ENCODE data around the gene MGAT4A.
A peak's percentile ranks its signal among the peaks of the same experiment; 100 is the strongest.
"Not testable (repeated sequence)": the region's sequence is repeated elsewhere in the genome, so short reads cannot be mapped to it uniquely, and the experiment has no call there.

The MGAT4A gene

GRCh38 chr2:98759827-98760625 lies 29.1 kb upstream of the MGAT4A start:
- no peak for DNase-seq (ENCODE audit: low read depth, low spot score)

DNA sequence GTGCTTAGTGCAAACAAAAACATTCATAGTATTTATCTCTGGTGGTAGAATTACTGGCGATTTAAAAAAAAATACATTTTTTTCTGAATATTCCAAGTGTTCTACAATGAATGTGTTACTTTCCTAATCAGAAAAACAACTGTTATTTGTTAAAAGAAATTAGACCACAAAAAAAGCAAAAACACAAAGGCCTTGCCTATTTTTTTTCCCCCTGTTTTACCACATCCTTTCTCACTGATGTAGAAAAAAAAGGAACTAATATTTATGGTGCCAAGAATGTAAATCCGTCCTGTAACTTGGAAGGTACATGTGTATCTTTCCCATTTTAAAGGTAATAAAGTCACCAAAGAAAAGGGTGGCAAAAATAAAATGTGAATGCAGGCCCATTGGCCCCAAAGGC lies 28.4 kb upstream of the MGAT4A start:
- DNase-seq (ENCODE audit: low read depth, low spot score): no peak

GRCh38 chr2:98757904-98758421 lies 27.0 kb upstream of the MGAT4A start:
- DNase-seq (ENCODE audit: low read depth, low spot score): no peak

- DNase-seq (ENCODE audit: low read depth, low spot score): no peak
These were observed 22.9 kb upstream of the MGAT4A start for GRCh38 chr2:98753801-98754200.

- DNase-seq (ENCODE audit: low read depth, low spot score): not testable (repeated sequence)
These were observed 21.8 kb upstream of the MGAT4A start for GRCh38 chr2:98752711-98753110.

DNA sequence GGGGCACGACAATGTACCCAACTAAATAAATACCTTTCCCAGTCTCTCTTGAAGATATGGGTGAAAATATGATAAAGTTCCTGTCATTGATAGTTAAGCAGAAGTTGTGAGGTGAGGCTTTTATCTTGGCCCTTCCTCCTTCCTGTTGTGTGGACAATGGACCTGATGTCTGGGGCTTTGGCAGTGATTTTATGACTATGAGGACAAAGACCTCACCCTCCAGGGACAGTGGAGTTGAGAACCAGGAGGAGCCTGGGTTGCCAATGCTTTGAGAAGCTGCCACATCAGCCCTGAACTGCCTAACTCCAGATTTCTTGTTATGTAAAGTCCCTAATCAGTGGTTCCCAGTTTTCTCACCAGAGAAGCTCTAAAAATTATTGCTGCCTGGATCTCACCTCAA lies 20.8 kb upstream of the MGAT4A start:
- DNase-seq (ENCODE audit: low read depth, low spot score): no peak

GRCh38 chr2:98750593-98751282 lies 19.8 kb upstream of the MGAT4A start:
- no peak for DNase-seq (ENCODE audit: low read depth, low spot score)

DNA sequence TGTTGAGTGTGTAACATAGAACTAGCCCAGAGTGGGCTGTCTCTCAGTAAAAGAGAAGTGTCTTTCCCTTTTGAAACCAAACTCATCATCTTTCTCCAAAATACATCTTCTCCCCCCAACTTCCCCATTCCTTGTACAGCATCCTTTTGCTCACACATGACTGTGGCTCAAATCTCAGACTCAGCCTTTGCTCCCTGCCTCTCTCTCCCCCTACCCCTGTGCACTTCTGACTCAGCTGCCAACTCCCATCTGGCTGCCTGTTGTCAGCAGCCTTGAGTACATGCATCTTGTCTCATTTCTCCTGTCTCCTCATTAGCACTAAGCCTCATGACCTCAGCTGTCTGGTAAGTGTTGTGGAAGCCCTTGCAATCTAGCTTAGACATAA lies 18.1 kb upstream of the MGAT4A start:
- no peak for DNase-seq (ENCODE audit: low read depth, low spot score)

DNA sequence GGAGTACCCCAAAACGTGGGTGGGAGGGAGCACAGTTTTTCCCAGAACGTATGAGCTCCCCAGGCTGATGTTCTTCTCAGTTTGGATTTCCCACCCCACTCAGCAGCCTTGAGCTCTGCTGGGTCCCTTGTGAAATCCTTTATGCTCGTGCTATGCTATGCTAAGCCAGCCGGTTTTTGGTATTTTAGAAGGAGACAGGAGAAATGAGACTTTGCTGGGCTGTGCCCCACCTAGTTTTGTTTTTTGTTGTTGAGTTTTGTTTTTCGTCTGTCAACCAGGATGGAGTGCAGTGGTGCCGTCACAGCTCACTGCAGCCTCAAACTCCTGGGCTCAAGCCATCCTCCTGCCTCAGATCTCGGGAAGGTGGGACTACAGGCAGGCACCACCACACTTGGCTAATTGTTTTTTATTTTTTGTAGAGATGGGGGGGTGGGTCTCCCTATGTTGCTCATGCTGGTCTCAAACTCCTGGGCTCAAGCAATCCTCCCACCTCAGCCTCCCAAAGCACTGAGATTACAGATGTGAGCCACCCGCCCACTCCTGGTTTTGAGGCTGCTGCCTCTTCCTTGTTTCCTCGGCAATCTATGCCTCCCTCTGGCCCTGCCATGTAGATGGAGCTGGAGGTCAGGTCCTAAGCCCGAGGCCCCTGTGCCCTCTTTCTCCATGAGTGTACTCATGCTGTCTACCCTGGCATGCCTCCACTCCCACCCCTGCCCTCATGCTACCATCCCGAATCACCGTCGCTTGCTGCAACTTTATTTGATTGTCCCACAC lies 17.5 kb upstream of the MGAT4A start:
- DNase-seq (ENCODE audit: low read depth, low spot score): no peak

DNA sequence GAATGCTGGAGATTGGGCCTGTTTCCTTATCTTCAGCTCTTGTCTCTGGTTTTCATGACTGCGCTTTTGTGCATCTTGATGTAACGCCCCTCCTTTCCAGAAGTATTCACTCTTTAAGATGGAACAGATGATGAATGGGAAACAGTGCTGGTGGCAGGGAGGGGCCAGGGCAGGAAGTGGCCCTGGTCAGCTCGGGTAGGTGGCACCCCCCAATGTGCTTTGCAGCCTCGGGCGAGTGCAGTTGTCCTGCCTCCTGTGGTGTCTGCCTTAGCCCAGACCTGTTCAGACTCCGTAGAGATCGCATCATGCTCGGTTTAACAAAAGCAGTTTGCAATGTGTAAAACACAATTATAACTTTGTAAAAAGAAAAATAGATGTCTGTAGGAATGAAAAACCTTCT lies 17.0 kb upstream of the MGAT4A start:
- DNase-seq (ENCODE audit: low read depth, low spot score): no peak

DNA sequence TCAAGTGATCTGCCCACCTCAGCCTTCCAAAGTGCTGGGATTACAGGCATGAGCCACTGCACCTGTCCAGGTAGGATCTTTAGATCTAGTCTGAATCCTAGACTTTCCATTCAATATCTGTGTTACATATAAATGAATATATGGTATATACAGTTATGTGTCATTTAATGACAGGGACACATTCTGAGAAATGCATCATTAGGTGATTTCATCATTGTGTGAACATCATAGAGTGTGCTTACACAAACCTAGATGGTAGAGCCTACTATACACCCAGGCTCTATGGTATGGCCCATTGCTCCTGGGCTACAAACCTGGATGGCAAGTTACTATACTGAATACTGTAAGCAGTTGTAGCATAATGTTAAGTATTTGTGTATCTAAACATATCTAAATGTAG lies 15.5 kb upstream of the MGAT4A start:
- DNase-seq (ENCODE audit: low read depth, low spot score): no peak

- DNase-seq (ENCODE audit: low read depth, low spot score): no peak
These were observed 13.7 kb upstream of the MGAT4A start for GRCh38 chr2:98744595-98744994.

- no peak for DNase-seq (ENCODE audit: low read depth, low spot score)
These were observed 12.9 kb upstream of the MGAT4A start for GRCh38 chr2:98743835-98744234.

DNA sequence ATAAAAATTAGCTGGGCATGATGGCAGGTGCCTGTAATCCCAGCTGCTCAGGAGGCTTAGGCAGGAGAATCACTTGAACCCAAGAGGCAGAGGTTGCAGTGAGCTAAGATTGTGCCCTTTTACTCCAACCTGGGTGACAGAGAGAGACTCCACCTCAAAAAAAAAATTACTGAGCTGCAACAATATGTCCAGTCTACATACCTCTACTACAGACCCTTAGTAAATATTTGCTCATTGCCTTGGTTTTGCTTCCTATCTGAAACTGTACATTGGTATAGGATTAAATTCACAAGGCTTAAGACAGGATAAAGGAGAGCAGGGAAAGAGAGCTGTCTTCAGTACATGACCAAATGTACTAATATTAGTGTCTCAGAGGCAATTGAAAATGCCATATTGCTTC lies 8.1 kb upstream of the MGAT4A start:
- no peak for DNase-seq (ENCODE audit: low read depth, low spot score)

DNA sequence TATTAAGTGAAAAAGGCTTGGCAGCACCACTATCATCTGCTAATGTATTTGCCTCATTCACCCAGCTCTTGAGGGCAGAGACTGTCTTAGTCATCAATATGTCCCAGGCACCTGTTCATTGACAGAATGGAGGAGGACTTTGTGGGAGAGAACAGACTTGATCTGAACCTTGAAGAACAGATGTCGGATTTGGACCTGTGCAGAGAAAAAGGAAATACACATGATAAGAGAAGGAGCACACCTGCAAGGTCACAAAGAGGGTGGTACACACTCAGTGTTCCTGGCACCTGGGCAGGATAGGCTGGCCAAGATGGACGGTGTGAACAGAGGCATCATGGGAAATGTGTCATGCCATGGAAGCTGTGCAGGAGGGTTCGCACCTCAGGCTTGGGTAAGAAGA lies 7.4 kb upstream of the MGAT4A start:
- no peak for DNase-seq (ENCODE audit: low read depth, low spot score)

GRCh38 chr2:98737848-98738247 lies 6.9 kb upstream of the MGAT4A start:
- no peak for DNase-seq (ENCODE audit: low read depth, low spot score)

DNA sequence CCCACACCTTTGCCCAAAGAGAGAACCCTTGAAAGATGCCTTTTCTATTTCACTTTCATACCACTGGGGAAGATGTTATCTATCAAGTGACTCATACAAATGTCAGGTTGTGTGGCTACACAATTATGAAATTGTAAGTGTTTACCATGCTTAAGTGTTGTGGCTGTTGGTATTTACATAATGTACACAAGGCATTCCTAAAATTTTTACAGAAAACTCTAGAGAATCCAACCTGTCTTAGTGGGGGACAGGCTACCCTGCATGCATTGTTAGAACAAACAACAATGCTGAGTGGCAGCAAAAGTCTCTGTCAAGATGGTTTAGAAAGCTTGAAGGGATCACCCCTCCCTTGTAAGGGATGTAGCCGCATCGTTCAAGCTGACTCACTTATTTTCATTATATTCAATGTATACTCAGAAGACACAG lies 5.5 kb upstream of the MGAT4A start:
- no peak for DNase-seq (ENCODE audit: low read depth, low spot score)

- no peak for DNase-seq (ENCODE audit: low read depth, low spot score)
These were observed 3.9 kb upstream of the MGAT4A start for GRCh38 chr2:98734823-98735260.

- no peak for DNase-seq (ENCODE audit: low read depth, low spot score)
These were observed 3.2 kb upstream of the MGAT4A start for GRCh38 chr2:98734162-98734561.

GRCh38 chr2:98732430-98733051 lies 1.6 kb upstream of the MGAT4A start:
- no peak for DNase-seq (ENCODE audit: low read depth, low spot score)

GRCh38 chr2:98731894-98732349 lies 990 bp upstream of the MGAT4A start:
- no peak for DNase-seq (ENCODE audit: low read depth, low spot score)

GRCh38 chr2:98730707-98731040 lies 258 bp downstream of the MGAT4A start:
- peak; percentile 23 for DNase-seq (ENCODE audit: low read depth, low spot score)

All from activated CD4-positive, CD25-positive, alpha-beta regulatory T cell treated with anti-CD3 and anti-CD28 coated beads, Interleukin-2, amount 50 U/mL, for 16 hours (primary cell).